Activated T-helper 2 cell treated with anti-CD3 and anti-CD28 coated beads, Interferon-gamma antibody, Interleukin-2, Interleukin-4, amounts not matched to agents 10 μg/mL and 5 μg/mL and 100 μg/mL, durations not matched to agents 14 hours and 24 hours and 36 hours (primary cell): ENCODE data around the gene SLC37A1. TPM values are rescaled to one million over a fixed set of nuclear protein-coding genes. Genes with fewer than 3 reads are reported as not detected.

Experiments used
- DNase-seq: peaks from one replicate; pipeline ENCODE4 v3.0.0; 2021; ENCODE audit warnings: low spot score
- H3K27ac Mint-ChIP-seq: one replicate; pipeline ENCODE4 v1.8.0; 2021; ENCODE audit warnings: mixed read lengths
- H3K27me3 Mint-ChIP-seq: one replicate; pipeline ENCODE4 v1.8.0; 2021; ENCODE audit warnings: low read depth, mixed read lengths
- H3K36me3 Mint-ChIP-seq: one replicate; pipeline ENCODE4 v1.8.0; 2021; ENCODE audit warnings: low read depth, mixed read lengths
- H3K4me1 Mint-ChIP-seq: one replicate; pipeline ENCODE4 v1.8.0; 2021; ENCODE audit warnings: low read depth, mixed read lengths
- H3K4me3 Mint-ChIP-seq: one replicate; pipeline ENCODE4 v1.8.0; 2021; ENCODE audit warnings: low read depth, mild to moderate bottlenecking, moderate library complexity, mixed read lengths
- H3K9me3 Mint-ChIP-seq: one replicate; pipeline ENCODE4 v1.8.0; 2021; ENCODE audit warnings: mixed read lengths
- intact Hi-C: fragments of 100-400 bp; cut with micrococcal nuclease; formaldehyde crosslinking; loops from one replicate; pipeline ENCODE4 v1.15.1; 2023
- total RNA-seq: library from RNA; stranded (reverse); gene quantifications from 2 replicates; pipeline ENCODE4 v1.2.3, GENCODE V29; 2022

Gene SLC37A1
- total RNA-seq, 1 donor from 2014 or later: 22.3 TPM

- intact Hi-C loops: no loop called here
Observed at GRCh38 chr21:42584296-42584641, 70.6 kb downstream of the SLC37A1 start.

GRCh38 chr21:42585881-42586280 is 72.2 kb downstream of the SLC37A1 start:
- no peak overlapping the region for H3K27ac Mint-ChIP-seq

More at GRCh38 chr21:42584296-42584641, 70.6 kb downstream of the SLC37A1 start:
- Mint-ChIP-seq H3K4me1 (no peaks in the 10 kb centered on the region), H3K36me3 (no peaks in the 10 kb centered on the region), H3K27me3 (no peaks in the 10 kb centered on the region), H3K9me3 (no peaks in the 10 kb centered on the region), H3K4me3 (no peak overlapping the region), H3K27ac (no peak overlapping the region)
- DNase-seq: no peak

GRCh38 chr21:42586406-42586805 is 72.8 kb downstream of the SLC37A1 start:
- no peaks in the 10 kb centered on the region for H3K27me3 Mint-ChIP-seq
- H3K9me3 Mint-ChIP-seq: no peaks in the 10 kb centered on the region
- H3K27ac Mint-ChIP-seq: no peak overlapping the region
- no peak for DNase-seq
- intact Hi-C loops: no loop called here
- peaks cover 8% of the 10 kb centered on the region for H3K4me1 Mint-ChIP-seq
- no peaks in the 10 kb centered on the region for H3K36me3 Mint-ChIP-seq
- no peak overlapping the region for H3K4me3 Mint-ChIP-seq

More at GRCh38 chr21:42585881-42586280, 72.2 kb downstream of the SLC37A1 start:
- no peak for DNase-seq
- no peaks in the 10 kb centered on the region for H3K36me3 Mint-ChIP-seq
- H3K27me3 Mint-ChIP-seq: no peaks in the 10 kb centered on the region
- H3K4me3 Mint-ChIP-seq: no peak overlapping the region
- intact Hi-C loops: no loop called here
- no peaks in the 10 kb centered on the region for H3K9me3 Mint-ChIP-seq
- H3K4me1 Mint-ChIP-seq: peaks cover 3% of the 10 kb centered on the region

- intact Hi-C loops: no loop called here
- no peak overlapping the region for H3K4me3 Mint-ChIP-seq
- no peaks in the 10 kb centered on the region for H3K36me3 Mint-ChIP-seq
Observed at GRCh38 chr21:42587036-42587435, 73.4 kb downstream of the SLC37A1 start.

GRCh38 chr21:42590431-42591131 is 76.9 kb downstream of the SLC37A1 start:
- Mint-ChIP-seq H3K4me3 (no peak overlapping the region), H3K36me3 (no peaks in the 10 kb centered on the region), H3K27me3 (no peaks in the 10 kb centered on the region), H3K27ac (no peak overlapping the region), H3K9me3 (no peaks in the 10 kb centered on the region), H3K4me1 (peaks cover 8% of the 10 kb centered on the region)
- intact Hi-C loops: no loop called here
- no peak for DNase-seq

More at GRCh38 chr21:42587036-42587435, 73.4 kb downstream of the SLC37A1 start:
- peaks cover 8% of the 10 kb centered on the region for H3K4me1 Mint-ChIP-seq
- H3K27ac Mint-ChIP-seq: no peak overlapping the region
- no peaks in the 10 kb centered on the region for H3K9me3 Mint-ChIP-seq
- no peaks in the 10 kb centered on the region for H3K27me3 Mint-ChIP-seq
- DNase-seq: no peak

- Mint-ChIP-seq H3K27ac (no peak overlapping the region), H3K9me3 (no peaks in the 10 kb centered on the region), H3K27me3 (peaks cover 2% of the 10 kb centered on the region), H3K4me3 (no peak overlapping the region), H3K36me3 (no peaks in the 10 kb centered on the region), H3K4me1 (peaks cover 8% of the 10 kb centered on the region)
- intact Hi-C loops: no loop called here
- DNase-seq: no peak
Observed at GRCh38 chr21:42591170-42591869, 77.7 kb downstream of the SLC37A1 start.

- H3K27me3 Mint-ChIP-seq: peaks cover 3% of the 10 kb centered on the region
Observed at GRCh38 chr21:42592156-42592820, 78.6 kb downstream of the SLC37A1 start.

GRCh38 chr21:42593007-42593814 is 79.6 kb downstream of the SLC37A1 start:
- Mint-ChIP-seq H3K4me3 (no peak overlapping the region), H3K27ac (no peak overlapping the region), H3K4me1 (peaks cover 8% of the 10 kb centered on the region), H3K27me3 (peaks cover 4% of the 10 kb centered on the region), H3K36me3 (no peaks in the 10 kb centered on the region), H3K9me3 (no peaks in the 10 kb centered on the region)
- intact Hi-C loops: loop anchor here (1.0 kb wide), 2 partner anchors 225 to 240 kb away; no protein-coding TSS in a partner anchor
- DNase-seq: peak; percentile 48

More at GRCh38 chr21:42592156-42592820, 78.6 kb downstream of the SLC37A1 start:
- Mint-ChIP-seq H3K27ac (no peak overlapping the region), H3K36me3 (no peaks in the 10 kb centered on the region), H3K4me1 (peaks cover 8% of the 10 kb centered on the region), H3K9me3 (no peaks in the 10 kb centered on the region), H3K4me3 (no peak overlapping the region)
- intact Hi-C loops: no loop called here
- no peak for DNase-seq

- Mint-ChIP-seq H3K27me3 (peaks cover 4% of the 10 kb centered on the region), H3K4me3 (no peak overlapping the region), H3K9me3 (no peaks in the 10 kb centered on the region), H3K36me3 (no peaks in the 10 kb centered on the region), H3K4me1 (peaks cover 8% of the 10 kb centered on the region), H3K27ac (no peak overlapping the region)
- intact Hi-C loops: no loop called here
- DNase-seq: no peak
Observed at GRCh38 chr21:42594616-42595282, 81.1 kb downstream of the SLC37A1 start.

GRCh38 chr21:42595283-42596187 is 81.9 kb downstream of the SLC37A1 start:
- Mint-ChIP-seq H3K36me3 (no peaks in the 10 kb centered on the region), H3K4me1 (peaks cover 6% of the 10 kb centered on the region), H3K9me3 (no peaks in the 10 kb centered on the region), H3K4me3 (no peak overlapping the region), H3K27me3 (peaks cover 4% of the 10 kb centered on the region), H3K27ac (no peak overlapping the region)
- DNase-seq: no peak
- intact Hi-C loops: no loop called here

- intact Hi-C loops: no loop called here
- no peak for DNase-seq
- H3K4me3 Mint-ChIP-seq: no peak overlapping the region
- no peaks in the 10 kb centered on the region for H3K36me3 Mint-ChIP-seq
- no peaks in the 10 kb centered on the region for H3K9me3 Mint-ChIP-seq
- H3K27me3 Mint-ChIP-seq: peaks cover 4% of the 10 kb centered on the region
- H3K27ac Mint-ChIP-seq: no peak overlapping the region
- H3K4me1 Mint-ChIP-seq: no peaks in the 10 kb centered on the region
Observed at GRCh38 chr21:42596657-42597056, 83.0 kb downstream of the SLC37A1 start.
